GM23338 (cell line): ENCODE results near the gene TIGD7. TPM values are rescaled to one million over a fixed set of nuclear protein-coding genes. Genes with fewer than 3 reads are reported as not detected.

Source experiments
- ATAC-seq: fragments of 200-7000 bp; cut with Tn5 transposase; 3 replicates; pipeline ENCODE4 v1.9.1; 2020
- DNase-seq: peaks from one replicate; pipeline ENCODE4 v3.0.0-alpha.2; 2015; ENCODE audit warnings: low spot score
- H2AFZ ChIP-seq: fragments of 200-600 bp; sonication (generic); 2 replicates; pipeline ENCODE4 v1.8.0; 2016; ENCODE audit warnings: antibody characterized with exemption, mild to moderate bottlenecking, moderate library complexity
- H3F3A ChIP-seq: fragments of 200-600 bp; sonication (generic); replicated peaks from 2 replicates; pipeline ENCODE4 v1.8.0; 2017; ENCODE audit warnings: antibody characterized with exemption, mixed run types, low read depth
- H3K27ac ChIP-seq: fragments of 200-600 bp; sonication (generic); 2 replicates; pipeline ENCODE4 v1.6.1; 2016; ENCODE audit warnings: low read depth
- H3K27me3 ChIP-seq: fragments of 200-600 bp; sonication (generic); 2 replicates; pipeline ENCODE4 v1.8.0; 2016; ENCODE audit warnings: mild to moderate bottlenecking, mixed run types, moderate library complexity; ENCODE audit not compliant: insufficient read depth
- H3K36me3 ChIP-seq: fragments of 200-600 bp; sonication (generic); 2 replicates; pipeline ENCODE4 v1.8.0; 2016; ENCODE audit warnings: mild to moderate bottlenecking; ENCODE audit not compliant: insufficient read depth
- H3K4me1 ChIP-seq: fragments of 200-600 bp; sonication (generic); 2 replicates; pipeline ENCODE4 v1.8.0; 2016; ENCODE audit warnings: mild to moderate bottlenecking, moderate library complexity; ENCODE audit not compliant: insufficient read depth
- H3K4me2 ChIP-seq: fragments of 200-600 bp; sonication (generic); 2 replicates; pipeline ENCODE4 v1.7.1; 2017; ENCODE audit warnings: mixed run types
- H3K4me3 ChIP-seq: fragments of 200-600 bp; sonication (generic); 2 replicates; pipeline ENCODE4 v1.6.1; 2016; ENCODE audit warnings: mixed run types
- H3K79me2 ChIP-seq: fragments of 200-600 bp; sonication (generic); replicated peaks from 2 replicates; pipeline ENCODE4 v1.8.0; 2017; ENCODE audit warnings: mild to moderate bottlenecking; ENCODE audit not compliant: insufficient read depth
- H3K9me2 ChIP-seq: fragments of 200-600 bp; sonication (generic); 2 replicates; pipeline ENCODE4 v1.8.0; 2017; ENCODE audit not compliant: insufficient read depth
- H4K20me1 ChIP-seq: fragments of 200-600 bp; sonication (generic); replicated peaks from 2 replicates; pipeline ENCODE4 v1.8.0; 2017; ENCODE audit warnings: mild to moderate bottlenecking; ENCODE audit not compliant: insufficient read depth
- H3K27ac Mint-ChIP-seq: 2 replicates; pipeline ENCODE4 v1.8.0; 2020; ENCODE audit warnings: inconsistent platforms, mild to moderate bottlenecking, moderate library complexity, mixed read lengths
- H3K27me3 Mint-ChIP-seq: 3 replicates; pipeline ENCODE4 v1.8.0; 2022; ENCODE audit warnings: low read depth, mild to moderate bottlenecking, moderate library complexity, mixed read lengths, inconsistent platforms; ENCODE audit not compliant: insufficient read depth, poor library complexity
- H3K36me3 Mint-ChIP-seq: 3 replicates; pipeline ENCODE4 v1.8.0; 2021; ENCODE audit warnings: low read depth, mild to moderate bottlenecking, inconsistent platforms, moderate library complexity, mixed read lengths
- H3K4me1 Mint-ChIP-seq: 3 replicates; pipeline ENCODE4 v1.8.0; 2020; ENCODE audit warnings: mild to moderate bottlenecking, inconsistent platforms, mixed read lengths
- H3K4me3 Mint-ChIP-seq: 3 replicates; pipeline ENCODE4 v1.8.0; 2021; ENCODE audit warnings: moderate library complexity, mild to moderate bottlenecking, inconsistent platforms, mixed read lengths
- H3K9me3 Mint-ChIP-seq: 3 replicates; pipeline ENCODE4 v1.8.0; 2020; ENCODE audit warnings: moderate library complexity, mild to moderate bottlenecking, inconsistent platforms, mixed read lengths
- CREB1 ChIP-seq: fragments of 250-450 bp; sonication (Bioruptor Pico); IDR thresholded peaks from 2 replicates; pipeline ENCODE4 v1.5.0; 2020; ENCODE audit warnings: low read depth, mild to moderate bottlenecking, moderate library complexity
- EZH2 ChIP-seq: fragments of 200-600 bp; sonication (generic); IDR thresholded peaks from one replicate; pipeline ENCODE4 v1.8.0; 2017; ENCODE audit warnings: antibody characterized with exemption, mild to moderate bottlenecking, low read depth; ENCODE audit not compliant: unreplicated experiment
- EZH2phosphoT487 ChIP-seq: fragments of 200-600 bp; sonication (generic); IDR thresholded peaks from one replicate; pipeline ENCODE4 v1.8.1; 2018; ENCODE audit warnings: antibody characterized with exemption; ENCODE audit not compliant: unreplicated experiment
- POLR2AphosphoS5 ChIP-seq: IDR thresholded peaks from 2 replicates; pipeline ENCODE4 v1.6.1; 2016; ENCODE audit warnings: antibody characterized with exemption, low read depth
- ZNF114 ChIP-seq: fragments of 250-450 bp; sonication (Bioruptor Pico); IDR thresholded peaks from 2 replicates; pipeline ENCODE4 v1.5.0; 2020; ENCODE audit warnings: mild to moderate bottlenecking, moderate library complexity
- polyA plus RNA-seq: library from polyadenylated mRNA; unstranded; fragments of >200 nt; fragmentation: Nextera tagmentation; extraction: Ambion mirVana; gene quantifications from 2 replicates; pipeline ENCODE4 v1.2.1, GENCODE V29; 2016
- total RNA-seq: library from RNA; depleted of rRNA; stranded (reverse); fragments of >200 nt; shearing (Covaris generic); gene quantifications from 2 replicates; pipeline ENCODE4 v1.2.3, GENCODE V29; 2014
- TF ChIP-seq, protein P1 (sequence below): fragments of 250-450 bp; sonication (Bioruptor Pico); IDR thresholded peaks from 2 replicates; pipeline ENCODE4 v1.5.0; 2020; ENCODE audit warnings: mild to moderate bottlenecking, moderate library complexity
- TF ChIP-seq, protein P2 (sequence below): IDR thresholded peaks from 2 replicates; pipeline ENCODE4 v1.6.1; 2016; ENCODE audit warnings: antibody characterized with exemption

TIGD7 gene
- total and polyA plus RNA-seq, 2 experiments from 2014 or later: 3.9 to 8.0 TPM

DNA sequence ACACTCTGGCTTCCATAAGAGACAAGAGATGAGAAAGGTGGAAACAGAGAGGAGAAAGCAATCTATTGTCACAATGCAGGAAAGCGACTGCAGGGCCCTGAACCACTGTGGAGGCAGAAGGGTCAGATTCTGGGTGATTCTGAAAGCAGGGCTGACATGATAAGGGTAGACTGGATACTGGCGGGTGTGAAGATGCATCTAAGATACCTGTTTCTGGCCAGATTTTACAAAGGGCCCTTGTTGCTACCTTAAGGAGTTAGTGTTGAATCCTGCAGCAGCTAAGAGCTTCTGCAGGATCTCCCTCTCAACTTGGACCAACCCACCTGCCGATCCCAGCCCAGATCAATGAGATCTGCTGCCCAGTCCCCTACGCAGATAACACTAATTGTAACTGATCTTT is 42.7 kb downstream of the TIGD7 start (continued):
- TF ChIP-seq, protein P1, sequence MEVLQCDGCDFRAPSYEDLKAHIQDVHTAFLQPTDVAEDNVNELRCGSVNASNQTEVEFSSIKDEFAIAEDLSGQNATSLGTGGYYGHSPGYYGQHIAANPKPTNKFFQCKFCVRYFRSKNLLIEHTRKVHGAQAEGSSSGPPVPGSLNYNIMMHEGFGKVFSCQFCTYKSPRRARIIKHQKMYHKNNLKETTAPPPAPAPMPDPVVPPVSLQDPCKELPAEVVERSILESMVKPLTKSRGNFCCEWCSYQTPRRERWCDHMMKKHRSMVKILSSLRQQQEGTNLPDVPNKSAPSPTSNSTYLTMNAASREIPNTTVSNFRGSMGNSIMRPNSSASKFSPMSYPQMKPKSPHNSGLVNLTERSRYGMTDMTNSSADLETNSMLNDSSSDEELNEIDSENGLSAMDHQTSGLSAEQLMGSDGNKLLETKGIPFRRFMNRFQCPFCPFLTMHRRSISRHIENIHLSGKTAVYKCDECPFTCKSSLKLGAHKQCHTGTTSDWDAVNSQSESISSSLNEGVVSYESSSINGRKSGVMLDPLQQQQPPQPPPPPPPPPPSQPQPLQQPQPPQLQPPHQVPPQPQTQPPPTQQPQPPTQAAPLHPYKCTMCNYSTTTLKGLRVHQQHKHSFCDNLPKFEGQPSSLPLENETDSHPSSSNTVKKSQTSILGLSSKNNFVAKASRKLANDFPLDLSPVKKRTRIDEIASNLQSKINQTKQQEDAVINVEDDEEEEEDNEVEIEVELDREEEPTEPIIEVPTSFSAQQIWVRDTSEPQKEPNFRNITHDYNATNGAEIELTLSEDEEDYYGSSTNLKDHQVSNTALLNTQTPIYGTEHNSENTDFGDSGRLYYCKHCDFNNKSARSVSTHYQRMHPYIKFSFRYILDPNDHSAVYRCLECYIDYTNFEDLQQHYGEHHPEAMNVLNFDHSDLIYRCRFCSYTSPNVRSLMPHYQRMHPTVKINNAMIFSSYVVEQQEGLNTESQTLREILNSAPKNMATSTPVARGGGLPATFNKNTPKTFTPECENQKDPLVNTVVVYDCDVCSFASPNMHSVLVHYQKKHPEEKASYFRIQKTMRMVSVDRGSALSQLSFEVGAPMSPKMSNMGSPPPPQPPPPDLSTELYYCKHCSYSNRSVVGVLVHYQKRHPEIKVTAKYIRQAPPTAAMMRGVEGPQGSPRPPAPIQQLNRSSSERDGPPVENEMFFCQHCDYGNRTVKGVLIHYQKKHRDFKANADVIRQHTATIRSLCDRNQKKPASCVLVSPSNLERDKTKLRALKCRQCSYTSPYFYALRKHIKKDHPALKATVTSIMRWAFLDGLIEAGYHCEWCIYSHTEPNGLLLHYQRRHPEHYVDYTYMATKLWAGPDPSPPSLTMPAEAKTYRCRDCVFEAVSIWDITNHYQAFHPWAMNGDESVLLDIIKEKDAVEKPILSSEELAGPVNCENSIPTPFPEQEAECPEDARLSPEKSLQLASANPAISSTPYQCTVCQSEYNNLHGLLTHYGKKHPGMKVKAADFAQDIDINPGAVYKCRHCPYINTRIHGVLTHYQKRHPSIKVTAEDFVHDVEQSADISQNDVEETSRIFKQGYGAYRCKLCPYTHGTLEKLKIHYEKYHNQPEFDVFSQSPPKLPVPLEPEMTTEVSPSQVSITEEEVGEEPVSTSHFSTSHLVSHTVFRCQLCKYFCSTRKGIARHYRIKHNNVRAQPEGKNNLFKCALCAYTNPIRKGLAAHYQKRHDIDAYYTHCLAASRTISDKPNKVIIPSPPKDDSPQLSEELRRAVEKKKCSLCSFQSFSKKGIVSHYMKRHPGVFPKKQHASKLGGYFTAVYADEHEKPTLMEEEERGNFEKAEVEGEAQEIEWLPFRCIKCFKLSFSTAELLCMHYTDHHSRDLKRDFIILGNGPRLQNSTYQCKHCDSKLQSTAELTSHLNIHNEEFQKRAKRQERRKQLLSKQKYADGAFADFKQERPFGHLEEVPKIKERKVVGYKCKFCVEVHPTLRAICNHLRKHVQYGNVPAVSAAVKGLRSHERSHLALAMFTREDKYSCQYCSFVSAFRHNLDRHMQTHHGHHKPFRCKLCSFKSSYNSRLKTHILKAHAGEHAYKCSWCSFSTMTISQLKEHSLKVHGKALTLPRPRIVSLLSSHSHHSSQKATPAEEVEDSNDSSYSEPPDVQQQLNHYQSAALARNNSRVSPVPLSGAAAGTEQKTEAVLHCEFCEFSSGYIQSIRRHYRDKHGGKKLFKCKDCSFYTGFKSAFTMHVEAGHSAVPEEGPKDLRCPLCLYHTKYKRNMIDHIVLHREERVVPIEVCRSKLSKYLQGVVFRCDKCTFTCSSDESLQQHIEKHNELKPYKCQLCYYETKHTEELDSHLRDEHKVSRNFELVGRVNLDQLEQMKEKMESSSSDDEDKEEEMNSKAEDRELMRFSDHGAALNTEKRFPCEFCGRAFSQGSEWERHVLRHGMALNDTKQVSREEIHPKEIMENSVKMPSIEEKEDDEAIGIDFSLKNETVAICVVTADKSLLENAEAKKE (CRISPR knock-in tag): no peak
- TF ChIP-seq POLR2AphosphoS5 (no peak), CREB1 (CRISPR knock-in tag) (no peak), EZH2phosphoT487 (no peak)

GRCh38 chr16:3259836-3260235 is 45.4 kb downstream of the TIGD7 start:
- Mint-ChIP-seq H3K4me1 (peaks cover 3% of the 10 kb centered on the region; the same call in 1 of the 3 replicates), H3K4me3 (no peak overlapping the region), H3K36me3 (peaks cover 7% of the 10 kb centered on the region; the same call in 2 of the 3 replicates), H3K27ac (no peak overlapping the region), H3K9me3 (peaks cover 77% of the 10 kb centered on the region), H3K27me3 (peaks cover 27% of the 10 kb centered on the region)
- ATAC-seq: no peak
- Histone ChIP-seq H3K27ac (no peak overlapping the region), H4K20me1 (no peaks in the 10 kb centered on the region), H3F3A (peaks cover 9% of the 10 kb centered on the region), H3K4me2 (no peak overlapping the region), H3K79me2 (no peaks in the 10 kb centered on the region), H3K36me3 (no peaks in the 10 kb centered on the region), H3K4me1 (no peaks in the 10 kb centered on the region), H3K27me3 (peaks cover 4% of the 10 kb centered on the region; the same call in 1 of the 2 replicates), H3K9me2 (peaks cover 9% of the 10 kb centered on the region; the same call in 1 of the 2 replicates), H2AFZ (no peak overlapping the region), H3K4me3 (no peak overlapping the region)
- no peak for DNase-seq
- TF ChIP-seq, protein P1 (CRISPR knock-in tag): no peak
- TF ChIP-seq POLR2AphosphoS5 (no peak), EZH2 (no peak), CREB1 (CRISPR knock-in tag) (no peak), ZNF114 (CRISPR knock-in tag) (no peak)
- TF ChIP-seq, protein P2, sequence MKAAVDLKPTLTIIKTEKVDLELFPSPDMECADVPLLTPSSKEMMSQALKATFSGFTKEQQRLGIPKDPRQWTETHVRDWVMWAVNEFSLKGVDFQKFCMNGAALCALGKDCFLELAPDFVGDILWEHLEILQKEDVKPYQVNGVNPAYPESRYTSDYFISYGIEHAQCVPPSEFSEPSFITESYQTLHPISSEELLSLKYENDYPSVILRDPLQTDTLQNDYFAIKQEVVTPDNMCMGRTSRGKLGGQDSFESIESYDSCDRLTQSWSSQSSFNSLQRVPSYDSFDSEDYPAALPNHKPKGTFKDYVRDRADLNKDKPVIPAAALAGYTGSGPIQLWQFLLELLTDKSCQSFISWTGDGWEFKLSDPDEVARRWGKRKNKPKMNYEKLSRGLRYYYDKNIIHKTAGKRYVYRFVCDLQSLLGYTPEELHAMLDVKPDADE: no peak
